Measurements from ENCODE around the gene RPL41. TPM values are rescaled to one million over a fixed set of nuclear protein-coding genes. Genes with fewer than 3 reads are reported as not detected.

RPL41 gene
- total RNA-seq, 1 experiment from 2014 or later, result 3,475 TPM

DNA sequence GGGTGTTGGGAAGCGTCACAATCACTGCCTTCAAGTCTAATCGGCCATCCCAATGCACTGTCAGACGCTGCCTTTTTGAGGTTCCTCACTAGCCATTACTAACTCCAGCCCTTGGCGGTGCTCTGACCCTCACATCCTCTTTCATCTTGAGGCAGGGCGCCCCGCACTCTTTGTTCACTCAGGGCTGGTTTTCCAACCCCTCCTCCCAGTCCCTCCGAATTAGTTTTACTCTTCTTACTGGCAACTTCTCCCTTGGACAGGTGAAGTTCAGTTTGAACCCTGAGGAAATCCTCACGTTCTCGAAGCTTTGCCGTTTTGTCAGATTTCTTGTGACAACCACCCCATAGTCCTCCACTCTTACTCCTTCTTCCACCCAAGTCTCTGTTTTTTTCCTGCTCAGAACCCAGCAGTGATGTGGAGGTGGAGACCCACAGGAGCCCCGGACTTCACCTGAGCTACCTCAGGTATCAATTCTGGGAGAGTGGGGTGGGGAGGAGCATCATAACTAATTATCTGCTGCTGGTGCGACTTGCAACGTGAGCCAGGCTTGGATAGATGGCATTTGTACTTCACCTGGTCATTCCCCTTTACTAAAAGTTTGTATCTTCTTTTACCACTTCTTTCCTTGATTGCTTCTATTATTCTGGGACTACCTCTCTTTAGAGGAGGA, 2.4 kb downstream of the RPL41 start:
- H3K36me3 ChIP-seq (ENCODE audit: insufficient read depth, low read length, poor library complexity, severe bottlenecking), result peaks cover 32% of the 10 kb centered on the region
- no peaks in the 10 kb centered on the region for H3K27me3 ChIP-seq (replicated peaks; ENCODE audit: insufficient read depth, low read depth, low read length, poor library complexity)
- peaks cover 13% of the 10 kb centered on the region for H3K4me1 ChIP-seq (ENCODE audit: insufficient read depth, low read length, poor library complexity, severe bottlenecking)
- DNase-seq (ENCODE audit: low spot score), result no peak
- no TSS peak for BruUV-seq (replicated peaks)
- TF ChIP-seq EZH2 (IDR thresholded peaks at IDR 0.05; ENCODE audit: borderline replicate concordance, low read depth, low read length, poor library complexity, severe bottlenecking), result no peak
- TF ChIP-seq, protein P1, sequence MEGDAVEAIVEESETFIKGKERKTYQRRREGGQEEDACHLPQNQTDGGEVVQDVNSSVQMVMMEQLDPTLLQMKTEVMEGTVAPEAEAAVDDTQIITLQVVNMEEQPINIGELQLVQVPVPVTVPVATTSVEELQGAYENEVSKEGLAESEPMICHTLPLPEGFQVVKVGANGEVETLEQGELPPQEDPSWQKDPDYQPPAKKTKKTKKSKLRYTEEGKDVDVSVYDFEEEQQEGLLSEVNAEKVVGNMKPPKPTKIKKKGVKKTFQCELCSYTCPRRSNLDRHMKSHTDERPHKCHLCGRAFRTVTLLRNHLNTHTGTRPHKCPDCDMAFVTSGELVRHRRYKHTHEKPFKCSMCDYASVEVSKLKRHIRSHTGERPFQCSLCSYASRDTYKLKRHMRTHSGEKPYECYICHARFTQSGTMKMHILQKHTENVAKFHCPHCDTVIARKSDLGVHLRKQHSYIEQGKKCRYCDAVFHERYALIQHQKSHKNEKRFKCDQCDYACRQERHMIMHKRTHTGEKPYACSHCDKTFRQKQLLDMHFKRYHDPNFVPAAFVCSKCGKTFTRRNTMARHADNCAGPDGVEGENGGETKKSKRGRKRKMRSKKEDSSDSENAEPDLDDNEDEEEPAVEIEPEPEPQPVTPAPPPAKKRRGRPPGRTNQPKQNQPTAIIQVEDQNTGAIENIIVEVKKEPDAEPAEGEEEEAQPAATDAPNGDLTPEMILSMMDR (conservative IDR thresholded peaks at IDR 0.05; ENCODE audit: low read depth, low read length), result no peak
- no peaks in the 10 kb centered on the region for H3K9me3 ChIP-seq (ENCODE audit: low read depth, low read length, poor library complexity, severe bottlenecking)
- ChIA-PET CTCF (interaction anchor here (0.6 to 1.6 kb wide), 7 partner anchors 9 to 179 kb away, joined by 3 to 17 read pairs (median 6); partner anchors contain the start of genes ESYT1 and SMARCC2), POLR2A (ENCODE audit: low non-redundant PET) (interaction anchor here (2.4 kb wide), 1 partner anchor 14 kb away, joined by 15 read pairs; the partner anchor contains the start of gene PA2G4)
- intact Hi-C loops (cut with micrococcal nuclease; ENCODE audit: unreplicated experiment), result loop anchor here (2.0 to 10.0 kb wide), 5 partner anchors 70 to 516 kb away; partner anchors contain the start of genes BAZ2A and SMARCC2
- peak overlapping the region; percentile 85 for H3K27ac ChIP-seq (ENCODE audit: low read depth, low read length, poor library complexity, severe bottlenecking)
- peak overlapping the region; percentile 71 for H3K4me3 ChIP-seq (ENCODE audit: low read depth, low read length, poor library complexity, severe bottlenecking)

DNA sequence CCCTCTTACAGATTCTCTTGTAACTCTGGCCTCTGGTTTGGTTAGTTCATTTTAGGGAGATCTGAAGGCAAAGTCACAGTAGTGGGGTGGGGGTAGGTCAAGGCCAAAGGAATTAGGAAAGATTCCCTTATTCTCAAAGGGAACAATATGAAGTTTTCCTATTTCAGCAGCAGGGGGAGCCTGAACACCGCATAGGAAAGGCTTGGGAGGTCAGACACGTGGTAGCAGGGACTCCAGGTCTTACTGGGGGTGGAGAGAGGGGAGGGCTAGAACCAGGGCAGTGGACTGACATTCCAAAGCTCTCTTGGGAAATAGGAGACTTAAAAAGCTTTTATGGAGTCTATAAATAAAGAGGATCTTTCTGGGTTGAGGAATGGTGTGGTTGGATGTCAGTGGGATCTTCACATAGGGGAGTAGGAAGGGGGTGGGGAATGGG, 2.9 kb downstream of the RPL41 start:
- TF ChIP-seq, protein P1 (conservative IDR thresholded peaks at IDR 0.05; ENCODE audit: low read depth, low read length), result peak; percentile 79
- no peak for TF ChIP-seq EZH2 (IDR thresholded peaks at IDR 0.05; ENCODE audit: borderline replicate concordance, low read depth, low read length, poor library complexity, severe bottlenecking)
- peak; percentile 92 for DNase-seq (ENCODE audit: low spot score)
- no TSS peak for BruUV-seq (replicated peaks)
- H3K4me3 ChIP-seq (ENCODE audit: low read depth, low read length, poor library complexity, severe bottlenecking), result peak overlapping the region; percentile 71
- intact Hi-C loops (cut with micrococcal nuclease; ENCODE audit: unreplicated experiment), result loop anchor here (2.0 to 10.0 kb wide), 5 partner anchors 69 to 515 kb away; partner anchors contain the start of genes BAZ2A and SMARCC2
- H3K27me3 ChIP-seq (replicated peaks; ENCODE audit: insufficient read depth, low read depth, low read length, poor library complexity), result no peaks in the 10 kb centered on the region
- POLR2A ChIA-PET (ENCODE audit: low non-redundant PET), result no interaction called here
- peaks cover 13% of the 10 kb centered on the region for H3K4me1 ChIP-seq (ENCODE audit: insufficient read depth, low read length, poor library complexity, severe bottlenecking)
- H3K27ac ChIP-seq (ENCODE audit: low read depth, low read length, poor library complexity, severe bottlenecking), result peak overlapping the region; percentile 85
- CTCF ChIA-PET, result interaction anchor here (1.5 kb wide), 1 partner anchor 70 kb away, joined by 11 read pairs; the partner anchor contains the start of gene SMARCC2
- H3K9me3 ChIP-seq (ENCODE audit: low read depth, low read length, poor library complexity, severe bottlenecking), result no peaks in the 10 kb centered on the region
- H3K36me3 ChIP-seq (ENCODE audit: insufficient read depth, low read length, poor library complexity, severe bottlenecking), result peaks cover 30% of the 10 kb centered on the region

DNA sequence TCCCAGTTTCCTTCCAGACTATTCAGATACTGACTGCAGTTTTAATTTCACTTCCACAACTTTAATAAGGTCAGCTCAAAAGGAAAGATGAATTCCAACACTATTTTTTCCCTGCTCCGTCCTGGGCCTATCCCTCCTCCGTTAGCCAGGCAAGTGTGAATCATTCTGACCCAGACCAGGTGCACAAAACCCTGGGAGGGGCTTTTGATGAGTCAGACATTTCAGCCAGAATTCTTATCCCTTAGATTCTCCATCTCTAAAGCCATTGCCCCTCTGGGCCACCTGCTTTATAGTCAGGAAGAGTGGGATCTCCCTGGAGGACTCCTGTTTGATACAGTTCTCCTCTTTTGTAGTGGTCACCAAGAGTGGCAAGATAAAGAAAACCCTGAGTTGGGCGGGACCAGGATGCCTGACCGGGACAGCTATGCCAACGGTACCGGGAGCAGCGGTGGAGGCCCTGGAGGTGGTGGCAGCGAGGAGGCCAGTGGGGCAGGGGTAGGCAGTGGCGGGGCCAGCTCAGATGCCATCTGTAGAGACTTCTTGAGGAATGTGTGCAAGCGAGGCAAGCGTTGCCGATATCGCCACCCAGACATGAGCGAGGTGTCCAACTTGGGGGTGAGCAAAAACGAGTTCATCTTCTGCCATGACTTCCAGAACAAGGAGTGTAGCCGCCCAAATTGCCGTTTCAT, 3.9 kb downstream of the RPL41 start:
- Histone ChIP-seq H3K27ac (ENCODE audit: low read depth, low read length, poor library complexity, severe bottlenecking) (peak overlapping the region; percentile 85), H3K9me3 (ENCODE audit: low read depth, low read length, poor library complexity, severe bottlenecking) (no peaks in the 10 kb centered on the region), H3K4me3 (ENCODE audit: low read depth, low read length, poor library complexity, severe bottlenecking) (no peak overlapping the region), H3K4me1 (ENCODE audit: insufficient read depth, low read length, poor library complexity, severe bottlenecking) (peaks cover 13% of the 10 kb centered on the region), H3K36me3 (ENCODE audit: insufficient read depth, low read length, poor library complexity, severe bottlenecking) (peaks cover 30% of the 10 kb centered on the region), H3K27me3 (replicated peaks; ENCODE audit: insufficient read depth, low read depth, low read length, poor library complexity) (no peaks in the 10 kb centered on the region)
- intact Hi-C loops (cut with micrococcal nuclease; ENCODE audit: unreplicated experiment), result no loop called here
- TF ChIP-seq EZH2 (IDR thresholded peaks at IDR 0.05; ENCODE audit: borderline replicate concordance, low read depth, low read length, poor library complexity, severe bottlenecking), result no peak
- TF ChIP-seq, protein P1 (conservative IDR thresholded peaks at IDR 0.05; ENCODE audit: low read depth, low read length), result no peak
- ChIA-PET POLR2A (ENCODE audit: low non-redundant PET) (no interaction called here), CTCF (interaction anchor here (1.5 kb wide), 1 partner anchor 69 kb away, joined by 11 read pairs; the partner anchor contains the start of gene SMARCC2)
- no peak for DNase-seq (ENCODE audit: low spot score)
- no TSS peak for BruUV-seq (replicated peaks)
